Stimulated activated CD8-positive, alpha-beta memory T cell treated with anti-CD3 and anti-CD28 coated beads, Interleukin-4, amount 100 ng/mL, for 48 hours (primary cell): ENCODE data around the gene LMTK2.

Source experiments
- DNase-seq: peaks from one replicate; pipeline ENCODE4 v3.0.0-alpha.2; 2020

LMTK2 gene

GRCh38 chr7:98138672-98139071 lies 32.0 kb downstream of the LMTK2 start:
- no peak for DNase-seq

GRCh38 chr7:98142658-98143057 lies 36.0 kb downstream of the LMTK2 start:
- DNase-seq, result no peak

GRCh38 chr7:98148607-98149006 lies 41.9 kb downstream of the LMTK2 start:
- DNase-seq, result no peak

- DNase-seq, result no peak
Observed at GRCh38 chr7:98149116-98149692, 42.5 kb downstream of the LMTK2 start.

DNA sequence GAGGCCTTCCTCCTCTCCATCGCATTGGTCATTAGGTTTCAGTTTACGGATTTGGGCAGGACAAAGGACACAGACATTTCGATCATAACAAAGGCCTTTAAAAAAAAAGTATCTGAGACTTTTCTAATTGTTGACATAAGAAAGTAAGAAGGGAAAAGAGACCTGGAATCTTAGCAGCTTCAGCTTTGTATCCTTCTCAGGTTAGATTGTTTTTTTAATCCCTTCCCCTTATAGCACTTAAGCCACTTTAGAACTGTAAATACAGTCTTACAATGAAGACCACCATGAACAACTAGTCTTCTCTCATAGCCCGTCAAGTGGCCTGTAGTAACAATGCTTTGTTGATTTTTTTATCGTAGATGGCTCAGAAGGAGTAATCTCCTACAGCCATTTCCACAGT lies 45.2 kb downstream of the LMTK2 start:
- no peak for DNase-seq

DNA sequence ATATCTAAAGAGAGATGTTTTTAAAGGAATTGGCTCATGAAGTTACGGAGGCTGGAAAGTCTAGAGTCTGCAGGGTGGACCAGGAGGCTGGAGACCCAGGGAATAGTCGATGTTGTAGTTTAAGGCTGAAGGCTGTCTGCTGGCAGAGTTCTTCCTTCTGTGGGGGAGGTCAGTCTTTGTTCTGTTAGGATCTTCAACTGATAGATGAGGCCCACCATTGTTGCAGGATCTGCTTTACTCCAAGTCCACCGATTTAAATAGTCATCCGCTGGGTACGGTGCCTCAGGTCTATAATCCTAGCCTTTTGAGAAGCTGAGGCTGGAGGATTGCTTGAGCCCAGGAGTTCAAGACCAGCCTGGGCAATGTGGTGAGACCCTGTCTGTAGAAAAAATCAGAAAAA lies 50.0 kb downstream of the LMTK2 start:
- no peak for DNase-seq

GRCh38 chr7:98157761-98158160 lies 51.1 kb downstream of the LMTK2 start:
- no peak for DNase-seq

DNA sequence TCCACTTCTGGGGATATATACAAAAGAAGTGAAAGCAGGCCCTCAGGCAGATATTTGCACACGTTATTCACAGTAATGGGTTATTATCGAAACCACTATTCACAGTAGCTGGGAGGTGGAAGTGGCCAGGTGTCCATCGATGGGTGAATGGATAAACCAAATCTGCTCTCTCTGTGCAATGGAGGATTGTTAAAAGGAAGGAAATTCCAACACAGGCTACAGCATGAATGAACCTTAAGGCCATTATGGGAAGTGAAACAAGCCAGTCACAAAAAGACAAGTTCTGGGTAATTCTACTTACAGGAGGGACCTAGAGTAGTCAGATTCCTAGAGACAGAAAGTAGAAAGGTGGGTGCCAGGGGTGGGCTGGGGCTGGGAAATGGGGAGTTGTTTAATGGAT lies 56.1 kb downstream of the LMTK2 start:
- DNase-seq, result no peak

DNA sequence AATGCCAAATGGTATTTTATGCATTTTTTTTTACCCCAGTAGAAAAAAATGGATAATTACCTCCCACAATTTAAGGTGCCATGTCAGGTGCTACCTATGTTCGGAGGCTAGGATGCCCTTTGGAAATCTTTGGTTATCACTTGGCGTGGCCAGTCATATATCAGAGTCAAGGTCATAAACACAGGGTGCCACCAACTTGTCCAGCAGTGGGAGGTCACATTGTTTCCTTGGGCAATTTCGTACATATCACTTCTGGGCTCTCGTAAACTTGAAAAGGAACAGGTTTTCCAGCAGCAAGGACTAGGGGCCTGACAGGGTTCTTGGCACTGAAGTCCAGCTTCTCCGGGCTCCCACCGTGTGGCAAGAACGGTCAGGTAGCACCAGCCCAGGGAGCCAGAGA lies 56.6 kb downstream of the LMTK2 start:
- DNase-seq, result no peak

GRCh38 chr7:98163704-98164494 lies 57.2 kb downstream of the LMTK2 start:
- DNase-seq, result no peak

DNA sequence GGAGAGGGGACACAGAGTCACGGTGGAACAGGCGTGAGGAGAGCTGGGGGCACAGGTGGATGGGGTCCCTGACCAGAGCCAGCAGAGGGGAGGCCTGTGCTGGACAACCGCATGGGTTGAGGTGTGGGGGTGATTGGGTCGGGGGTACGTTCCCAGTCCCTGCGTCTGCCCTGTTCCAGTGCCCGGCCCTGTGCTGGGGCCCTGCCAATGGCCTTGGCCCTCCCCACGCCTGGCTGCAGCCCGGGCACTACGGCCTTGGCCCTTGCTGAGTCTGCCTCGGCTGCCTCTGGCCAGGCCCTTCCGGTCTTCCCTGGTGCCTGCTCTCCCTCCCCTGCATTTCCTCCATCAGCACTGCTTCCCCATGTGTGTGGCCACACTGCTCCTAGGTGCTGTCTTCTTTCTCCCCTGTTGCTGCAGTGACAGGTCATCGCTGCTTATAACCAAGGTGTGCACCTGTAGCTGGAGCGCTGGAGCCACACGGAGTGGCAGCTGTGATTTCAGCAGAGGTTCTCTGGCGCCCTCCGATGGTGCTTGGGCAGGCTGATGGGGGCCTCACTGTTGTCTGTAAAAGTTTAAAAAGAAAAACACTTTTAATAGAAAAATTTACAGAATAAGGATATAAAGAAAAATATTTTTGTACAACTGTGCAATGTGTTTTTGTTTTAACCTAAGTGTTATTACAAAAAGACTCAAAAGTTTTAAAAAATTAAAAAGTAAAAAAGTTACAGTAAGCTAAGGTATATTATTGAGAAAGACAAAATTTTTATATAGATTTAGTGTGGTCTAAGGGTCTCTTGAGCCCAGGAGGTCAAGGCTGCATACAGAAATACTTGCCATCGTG lies 59.4 kb downstream of the LMTK2 start:
- DNase-seq, result peak; percentile 80

DNA sequence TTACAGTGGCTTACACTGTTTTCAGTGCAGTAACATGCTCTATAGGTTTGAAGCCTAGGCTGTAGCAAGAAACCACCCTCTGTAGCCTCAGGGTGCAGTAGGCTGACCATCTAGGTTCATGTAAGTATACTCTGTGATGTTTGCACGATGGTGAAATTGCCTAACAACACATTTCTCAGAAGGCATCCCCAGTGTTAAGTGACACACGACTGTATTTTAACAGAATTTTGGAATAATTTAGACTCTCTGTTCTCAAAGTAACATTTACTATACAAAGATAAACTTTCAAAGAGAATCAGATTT lies 60.0 kb downstream of the LMTK2 start:
- DNase-seq, result no peak

DNA sequence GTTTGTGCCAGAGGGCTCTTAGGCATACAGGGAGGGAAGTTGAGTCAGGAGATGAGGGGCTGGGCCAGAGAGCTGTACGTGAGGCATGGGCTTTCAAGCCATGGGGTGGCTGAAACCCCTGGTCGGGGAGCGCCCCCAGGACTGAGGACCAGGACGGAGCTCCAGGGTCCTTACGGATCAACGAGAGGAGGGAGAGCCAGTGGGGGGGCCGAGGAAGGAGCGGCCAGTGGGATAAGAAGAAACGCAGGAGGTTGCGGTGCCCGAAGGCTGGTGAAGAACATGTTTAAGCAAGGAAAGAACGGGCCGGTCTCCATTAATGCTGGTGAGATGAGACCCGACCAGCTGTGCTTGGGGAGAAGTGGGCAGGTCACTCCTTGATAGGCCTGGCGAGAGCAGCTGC lies 61.0 kb downstream of the LMTK2 start:
- no peak for DNase-seq

DNA sequence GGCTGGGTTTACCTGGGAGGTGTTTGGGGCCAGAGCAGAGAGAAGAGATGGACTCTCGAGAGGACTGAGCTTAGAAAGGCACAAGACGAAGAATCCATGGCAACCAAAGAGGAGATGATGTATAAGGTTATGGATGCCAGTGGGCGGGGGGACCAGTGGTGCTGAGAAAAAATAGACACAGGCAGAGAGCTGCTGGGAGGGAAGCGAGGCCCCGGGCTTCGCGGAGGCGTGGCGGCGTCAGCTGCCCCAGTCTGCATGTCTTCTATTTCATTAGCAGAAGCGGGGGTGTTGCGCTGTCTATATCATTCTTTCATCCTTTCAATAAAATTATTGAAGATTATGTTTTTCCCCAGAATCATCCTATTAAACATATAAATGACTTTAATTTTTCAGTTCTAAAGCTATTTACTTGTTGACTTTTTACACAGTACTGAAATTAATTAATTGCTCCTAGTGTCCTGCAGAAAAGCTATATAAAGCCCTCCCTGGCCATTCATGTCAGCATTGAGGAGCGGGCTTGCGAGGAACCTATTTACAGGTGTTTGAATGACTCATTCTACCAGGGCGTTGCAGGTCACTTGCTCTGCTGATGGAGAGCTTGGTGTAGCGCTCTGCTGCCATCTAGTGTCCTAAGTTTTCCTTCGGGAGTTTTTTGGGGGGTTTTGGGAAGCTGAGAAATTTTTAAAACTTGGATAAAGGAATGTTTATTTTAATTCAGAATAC lies 61.7 kb downstream of the LMTK2 start:
- peak; percentile 74 for DNase-seq

GRCh38 chr7:98168904-98169621 lies 62.4 kb downstream of the LMTK2 start:
- DNase-seq, result no peak

DNA sequence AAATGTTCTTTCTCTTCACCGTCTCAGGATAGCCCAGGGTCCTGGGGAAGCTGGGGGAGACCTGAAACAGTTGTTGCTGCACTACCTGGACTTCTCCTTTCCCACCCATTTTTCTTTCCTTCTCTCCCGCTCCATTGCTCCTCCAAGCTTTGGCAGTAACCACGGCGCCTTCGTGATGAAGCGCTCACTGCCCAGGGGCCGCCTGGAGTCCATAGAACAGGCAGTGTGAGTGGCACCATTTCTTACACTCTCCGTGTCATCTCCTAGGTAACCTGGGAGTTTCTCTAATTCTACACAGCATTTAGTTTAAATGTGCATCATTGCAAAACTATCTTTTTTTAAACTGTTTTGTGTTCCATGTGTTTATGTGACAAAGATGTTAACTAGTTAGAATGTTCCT lies 64.3 kb downstream of the LMTK2 start:
- DNase-seq, result no peak

DNA sequence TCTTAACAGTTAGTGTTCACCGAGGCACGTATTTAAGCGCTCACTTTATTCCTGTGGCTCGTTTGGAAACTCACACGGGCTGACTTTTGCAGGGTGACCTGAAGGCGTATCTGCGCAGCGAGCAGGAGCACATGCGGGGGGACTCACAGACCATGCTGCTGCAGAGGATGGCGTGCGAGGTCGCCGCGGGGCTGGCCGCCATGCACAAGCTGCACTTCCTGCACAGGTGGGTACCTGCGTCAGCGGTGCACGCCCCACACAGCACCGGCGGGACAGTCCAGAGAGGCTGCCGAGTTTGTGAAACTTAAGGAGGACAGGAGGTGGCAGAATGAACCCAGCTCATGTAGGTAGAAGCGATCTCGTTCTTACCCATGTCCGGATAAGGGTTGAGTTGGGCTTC lies 64.8 kb downstream of the LMTK2 start:
- no peak for DNase-seq

GRCh38 chr7:98174334-98175259 lies 67.9 kb downstream of the LMTK2 start:
- no peak for DNase-seq

GRCh38 chr7:98175260-98175940 lies 68.7 kb downstream of the LMTK2 start:
- DNase-seq, result no peak

GRCh38 chr7:98177553-98177952 lies 70.9 kb downstream of the LMTK2 start:
- DNase-seq, result no peak

DNA sequence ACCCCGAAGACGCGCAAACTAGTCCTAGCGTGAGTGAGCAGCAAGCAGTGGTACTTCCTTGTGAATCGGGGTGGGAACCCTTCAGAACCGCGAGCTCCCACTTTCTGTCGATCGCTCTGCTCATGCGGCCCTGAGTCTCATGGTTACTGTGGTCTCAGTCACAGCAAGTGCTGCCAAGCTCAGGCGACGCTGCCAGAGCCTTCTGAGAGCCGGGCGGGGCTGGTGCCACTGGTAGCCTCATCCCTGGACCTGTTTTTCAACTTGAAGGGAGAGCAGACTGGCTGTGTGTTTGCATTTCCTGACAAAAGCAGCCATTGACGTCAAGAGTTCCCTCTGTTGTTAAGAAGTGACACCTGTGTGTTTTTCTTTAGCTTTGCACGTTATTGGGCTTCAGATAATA lies 71.7 kb downstream of the LMTK2 start:
- no peak for DNase-seq
